ENCODE results near the gene TRAPPC8.

GRCh38 chr18:31789409-31789808 lies 153.5 kb downstream of the TRAPPC8 start:
- TF ChIP-seq, protein P1, sequence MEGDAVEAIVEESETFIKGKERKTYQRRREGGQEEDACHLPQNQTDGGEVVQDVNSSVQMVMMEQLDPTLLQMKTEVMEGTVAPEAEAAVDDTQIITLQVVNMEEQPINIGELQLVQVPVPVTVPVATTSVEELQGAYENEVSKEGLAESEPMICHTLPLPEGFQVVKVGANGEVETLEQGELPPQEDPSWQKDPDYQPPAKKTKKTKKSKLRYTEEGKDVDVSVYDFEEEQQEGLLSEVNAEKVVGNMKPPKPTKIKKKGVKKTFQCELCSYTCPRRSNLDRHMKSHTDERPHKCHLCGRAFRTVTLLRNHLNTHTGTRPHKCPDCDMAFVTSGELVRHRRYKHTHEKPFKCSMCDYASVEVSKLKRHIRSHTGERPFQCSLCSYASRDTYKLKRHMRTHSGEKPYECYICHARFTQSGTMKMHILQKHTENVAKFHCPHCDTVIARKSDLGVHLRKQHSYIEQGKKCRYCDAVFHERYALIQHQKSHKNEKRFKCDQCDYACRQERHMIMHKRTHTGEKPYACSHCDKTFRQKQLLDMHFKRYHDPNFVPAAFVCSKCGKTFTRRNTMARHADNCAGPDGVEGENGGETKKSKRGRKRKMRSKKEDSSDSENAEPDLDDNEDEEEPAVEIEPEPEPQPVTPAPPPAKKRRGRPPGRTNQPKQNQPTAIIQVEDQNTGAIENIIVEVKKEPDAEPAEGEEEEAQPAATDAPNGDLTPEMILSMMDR (conservative IDR thresholded peaks at IDR 0.05; ENCODE audit: low read length): no peak
- TF ChIP-seq EZH2phosphoT487 (IDR thresholded peaks at IDR 0.05; ENCODE audit: borderline replicate concordance): no peak
